Fibroblast of the aortic adventitia (primary cell): ENCODE results near the gene SV2C. TPM values are rescaled to one million over a fixed set of nuclear protein-coding genes. Genes with fewer than 3 reads are reported as not detected.
"Not testable (repeated sequence)": the region's sequence is repeated elsewhere in the genome, so short reads cannot be mapped to it uniquely, and the experiment has no call there.

ENCODE experiments used
- DNase-seq: peaks from one replicate; pipeline ENCODE4 v3.0.0-alpha.2; 2010; ENCODE audit warnings: low read depth
- H3K4me3 ChIP-seq: 2 replicates; pipeline ENCODE4 v1.5.1; 2011; ENCODE audit warnings: low read depth, mild to moderate bottlenecking, control low read depth, low read length, moderate library complexity
- total RNA-seq: library from RNA; depleted of rRNA; stranded (reverse); fragments of >200 nt; gene quantifications from 2 replicates; pipeline ENCODE4 v1.2.3, GENCODE V29; 2012; ENCODE audit warnings: low replicate concordance
- TF ChIP-seq, protein P1 (sequence below): IDR thresholded peaks from 2 replicates; pipeline ENCODE4 v1.5.1; 2011; ENCODE audit warnings: mild to moderate bottlenecking, low read length, control low read depth, inconsistent platforms; ENCODE audit not compliant: insufficient read depth

Gene SV2C, protein sequence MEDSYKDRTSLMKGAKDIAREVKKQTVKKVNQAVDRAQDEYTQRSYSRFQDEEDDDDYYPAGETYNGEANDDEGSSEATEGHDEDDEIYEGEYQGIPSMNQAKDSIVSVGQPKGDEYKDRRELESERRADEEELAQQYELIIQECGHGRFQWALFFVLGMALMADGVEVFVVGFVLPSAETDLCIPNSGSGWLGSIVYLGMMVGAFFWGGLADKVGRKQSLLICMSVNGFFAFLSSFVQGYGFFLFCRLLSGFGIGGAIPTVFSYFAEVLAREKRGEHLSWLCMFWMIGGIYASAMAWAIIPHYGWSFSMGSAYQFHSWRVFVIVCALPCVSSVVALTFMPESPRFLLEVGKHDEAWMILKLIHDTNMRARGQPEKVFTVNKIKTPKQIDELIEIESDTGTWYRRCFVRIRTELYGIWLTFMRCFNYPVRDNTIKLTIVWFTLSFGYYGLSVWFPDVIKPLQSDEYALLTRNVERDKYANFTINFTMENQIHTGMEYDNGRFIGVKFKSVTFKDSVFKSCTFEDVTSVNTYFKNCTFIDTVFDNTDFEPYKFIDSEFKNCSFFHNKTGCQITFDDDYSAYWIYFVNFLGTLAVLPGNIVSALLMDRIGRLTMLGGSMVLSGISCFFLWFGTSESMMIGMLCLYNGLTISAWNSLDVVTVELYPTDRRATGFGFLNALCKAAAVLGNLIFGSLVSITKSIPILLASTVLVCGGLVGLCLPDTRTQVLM
- total RNA-seq, result 0.08 TPM in 1 of 2 replicates, not detected in the other

DNA sequence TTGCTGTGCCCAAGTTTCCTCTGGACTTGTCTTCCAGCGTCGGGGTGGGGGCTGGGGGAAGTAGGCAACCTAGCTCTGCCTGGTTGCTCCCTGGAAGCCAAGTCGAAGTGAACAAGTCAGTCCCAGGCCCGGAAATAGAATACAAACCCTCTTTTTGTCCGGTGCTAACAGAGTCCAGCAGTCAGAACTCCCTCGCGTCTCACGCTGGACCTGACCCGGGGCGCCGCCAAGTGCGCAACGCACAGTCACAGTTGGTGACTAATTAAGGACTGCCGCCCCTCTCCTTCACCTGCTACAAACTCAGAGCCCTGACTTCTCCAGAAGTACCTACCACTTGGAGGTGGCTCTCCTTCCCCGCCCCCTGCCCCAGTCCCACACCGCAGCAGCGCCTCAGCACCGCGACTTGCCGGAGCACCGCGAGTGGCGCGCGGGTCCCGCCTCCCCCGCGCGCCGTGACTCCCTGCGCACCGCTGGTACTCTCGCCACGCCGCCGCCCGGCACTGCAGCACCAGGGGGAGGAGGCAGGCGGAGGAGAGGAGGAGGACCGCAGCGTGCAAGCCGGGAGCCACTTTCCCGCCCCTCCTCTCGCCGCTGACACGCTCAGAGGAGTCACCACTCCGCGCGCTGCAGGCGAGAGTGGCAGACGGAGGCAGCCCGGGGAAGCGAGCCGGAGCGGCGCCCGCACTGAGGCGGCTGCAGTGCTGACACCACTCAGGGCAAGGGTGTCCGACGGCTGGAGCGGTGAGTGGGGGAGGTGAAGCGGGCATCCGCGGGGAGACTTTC lies at the start of gene SV2C:
TSS of gene SV2C (plus strand) at position 612 of the 783 bp plus-strand sequence. CDS start 48,368 bp downstream, outside the sequence.
- TF ChIP-seq, protein P1, sequence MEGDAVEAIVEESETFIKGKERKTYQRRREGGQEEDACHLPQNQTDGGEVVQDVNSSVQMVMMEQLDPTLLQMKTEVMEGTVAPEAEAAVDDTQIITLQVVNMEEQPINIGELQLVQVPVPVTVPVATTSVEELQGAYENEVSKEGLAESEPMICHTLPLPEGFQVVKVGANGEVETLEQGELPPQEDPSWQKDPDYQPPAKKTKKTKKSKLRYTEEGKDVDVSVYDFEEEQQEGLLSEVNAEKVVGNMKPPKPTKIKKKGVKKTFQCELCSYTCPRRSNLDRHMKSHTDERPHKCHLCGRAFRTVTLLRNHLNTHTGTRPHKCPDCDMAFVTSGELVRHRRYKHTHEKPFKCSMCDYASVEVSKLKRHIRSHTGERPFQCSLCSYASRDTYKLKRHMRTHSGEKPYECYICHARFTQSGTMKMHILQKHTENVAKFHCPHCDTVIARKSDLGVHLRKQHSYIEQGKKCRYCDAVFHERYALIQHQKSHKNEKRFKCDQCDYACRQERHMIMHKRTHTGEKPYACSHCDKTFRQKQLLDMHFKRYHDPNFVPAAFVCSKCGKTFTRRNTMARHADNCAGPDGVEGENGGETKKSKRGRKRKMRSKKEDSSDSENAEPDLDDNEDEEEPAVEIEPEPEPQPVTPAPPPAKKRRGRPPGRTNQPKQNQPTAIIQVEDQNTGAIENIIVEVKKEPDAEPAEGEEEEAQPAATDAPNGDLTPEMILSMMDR, result no peak
- no peak for DNase-seq
- no peak within 1 kb of the TSS for H3K4me3 ChIP-seq

DNA sequence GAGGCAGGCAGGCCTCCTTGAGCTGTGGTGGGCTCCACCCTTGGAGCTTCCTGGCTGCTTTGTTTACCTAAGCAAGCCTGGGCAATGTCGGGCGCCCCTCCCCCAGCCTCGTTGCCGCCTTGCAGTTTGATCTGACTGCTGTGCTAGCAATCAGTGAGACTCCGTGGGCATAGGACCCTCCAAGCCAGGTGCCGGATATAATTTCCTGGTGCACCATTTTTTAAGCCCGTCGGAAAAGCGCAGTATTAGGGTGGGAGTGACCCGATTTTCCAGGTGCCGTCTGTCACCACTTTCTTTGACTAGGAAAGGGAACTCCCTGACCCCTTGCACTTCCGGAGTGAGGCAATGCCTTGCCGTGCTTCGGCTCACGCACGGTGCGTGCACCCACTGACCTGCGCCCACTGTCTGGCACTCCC lies 45.4 kb upstream of the SV2C start:
- not testable (repeated sequence) for H3K4me3 ChIP-seq, DNase-seq

DNA sequence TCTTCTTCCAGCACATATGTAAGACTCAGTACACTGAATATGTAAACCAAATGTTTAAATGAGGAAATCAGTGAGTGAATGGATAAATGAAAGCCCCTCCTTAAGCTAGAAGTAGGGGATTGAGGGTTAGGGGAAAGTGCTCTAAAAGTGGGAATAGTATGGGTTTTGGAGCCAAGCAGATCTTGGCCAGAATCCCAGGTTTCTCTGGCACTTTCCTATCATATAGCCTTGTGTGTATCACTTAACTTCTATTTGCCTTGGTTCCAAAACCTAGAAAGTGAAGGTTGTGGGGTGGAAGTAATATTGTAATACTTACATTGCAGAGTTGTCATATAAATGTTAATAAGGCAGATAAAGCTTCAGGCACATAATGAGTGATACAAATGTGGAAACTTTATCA lies 45.0 kb upstream of the SV2C start:
- no peak for DNase-seq
- no peak overlapping the region for H3K4me3 ChIP-seq
- TF ChIP-seq, protein P1, result no peak

DNA sequence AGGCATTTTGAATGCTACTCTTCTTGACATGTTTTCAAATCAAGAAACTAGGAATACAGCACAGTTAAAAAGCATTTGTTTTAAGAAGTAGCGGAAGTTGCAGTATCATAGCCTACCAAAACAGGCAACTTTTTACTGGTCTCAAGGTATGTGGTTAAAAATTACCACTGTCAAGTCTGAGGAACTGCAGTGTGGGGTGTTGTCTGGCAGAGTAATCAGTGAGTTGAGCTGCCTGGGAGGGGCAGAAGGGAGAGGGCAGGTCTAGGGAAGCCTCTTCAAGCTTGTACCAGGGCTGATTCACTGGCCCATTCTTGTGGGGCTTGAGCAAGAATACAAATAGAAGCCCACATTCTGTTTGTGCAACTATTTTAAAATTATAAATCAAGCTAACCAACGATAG lies 42.4 kb upstream of the SV2C start:
- no peak overlapping the region for H3K4me3 ChIP-seq
- no peak for DNase-seq
- TF ChIP-seq, protein P1, result no peak

DNA sequence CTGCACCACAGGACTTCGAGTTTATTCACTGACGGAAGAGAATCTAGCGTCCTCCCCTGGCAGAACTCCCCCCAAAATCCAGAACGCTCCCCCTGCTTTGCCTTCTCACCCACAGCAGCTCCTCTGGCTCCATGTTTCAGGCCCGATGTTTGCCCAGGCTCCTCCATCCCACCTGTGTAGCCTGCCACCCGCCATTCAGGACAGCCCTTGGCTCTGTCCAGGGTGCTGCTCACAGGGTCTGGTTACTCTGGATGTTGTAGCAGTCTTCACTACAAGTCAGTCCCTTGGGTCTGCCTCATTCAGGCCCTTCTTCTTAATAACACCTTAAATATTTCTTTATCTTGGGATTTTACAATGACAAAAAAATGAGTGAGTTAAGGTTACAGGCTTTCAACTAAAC lies 41.3 kb upstream of the SV2C start:
- no peak for DNase-seq
- TF ChIP-seq, protein P1, result no peak
- H3K4me3 ChIP-seq, result no peak overlapping the region

DNA sequence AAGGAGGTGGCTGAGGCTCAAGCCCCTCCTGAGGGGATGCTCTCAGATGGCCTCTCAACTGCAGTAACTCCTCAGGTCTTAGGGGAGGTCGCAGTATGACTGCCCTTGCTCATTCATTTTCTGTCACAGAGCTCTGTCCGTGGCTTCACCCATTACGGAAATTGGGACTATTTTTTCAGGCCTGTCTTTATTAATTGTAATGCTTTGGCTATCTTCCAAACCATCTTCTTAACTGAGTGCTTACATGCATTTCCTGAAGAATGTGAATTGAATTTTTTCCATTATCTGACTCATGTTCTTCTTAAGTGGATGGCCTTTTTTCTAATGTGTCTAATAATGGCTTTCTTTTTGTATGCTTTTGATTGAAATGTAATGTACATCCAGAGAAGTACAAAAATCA lies 36.4 kb upstream of the SV2C start:
- DNase-seq, result no peak
- TF ChIP-seq, protein P1, result no peak
- no peak overlapping the region for H3K4me3 ChIP-seq

DNA sequence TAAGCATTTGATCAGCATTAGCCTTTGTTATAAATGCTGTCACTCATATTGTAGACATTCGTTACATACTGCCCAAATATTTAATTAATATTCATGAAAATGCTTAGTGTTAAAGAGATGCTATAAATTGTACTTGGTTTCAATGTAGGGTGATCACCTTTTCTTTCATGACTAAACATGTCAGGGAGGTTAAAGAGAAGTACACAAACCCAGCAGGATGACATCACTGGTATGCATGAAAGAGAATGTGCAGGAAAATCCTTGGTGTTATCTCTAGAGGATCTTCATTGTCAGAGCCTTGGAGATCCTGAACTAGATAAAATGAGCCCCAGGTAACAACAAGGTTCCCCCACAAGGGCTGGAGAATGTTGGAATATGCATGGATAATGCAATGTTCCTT lies 33.0 kb upstream of the SV2C start:
- H3K4me3 ChIP-seq, result no peak overlapping the region
- DNase-seq, result no peak
- TF ChIP-seq, protein P1, result no peak
